GM12878 (cell line): ENCODE data around the gene WDR38. TPM values are rescaled to one million over a fixed set of nuclear protein-coding genes. Genes with fewer than 3 reads are reported as not detected.

Source experiments
- ATAC-seq: fragments of 200-7000 bp; cut with Tn5 transposase; 3 replicates; pipeline ENCODE4 v1.9.1; 2020; ENCODE audit warnings: mild to moderate bottlenecking, moderate library complexity
- BruUV-seq: library from RNA; stranded (reverse); fragments of 400-500 nt; replicated peaks from 2 replicates; lab custom pipeline; 2021; lab: Mats Ljungman, UMichigan
- CTCF ChIA-PET: fragments of 300-600 bp; sonication (Branson Sonifier 250); formaldehyde crosslinking; extraction: SDS; loops from one replicate; lab custom pipeline; 2021; ENCODE audit warnings: inconsistent platforms; lab: Yijun Ruan, JAX
- POLR2A ChIA-PET: fragments of 350-600 bp; formaldehyde crosslinking; extraction: SDS; loops from one replicate; lab custom pipeline; 2021; ENCODE audit warnings: inconsistent platforms; lab: Charles Lee
- RAD21 ChIA-PET: fragments of 300-600 bp; sonication (Branson Sonifier 250); formaldehyde crosslinking; loops from one replicate; lab custom pipeline; 2023; ENCODE audit warnings: antibody characterized with exemption; ENCODE audit not compliant: unreplicated experiment; lab: Charles Lee
- SMC1A ChIA-PET: fragments of 300-600 bp; sonication (Branson Sonifier 250); formaldehyde crosslinking; loops from one replicate; lab custom pipeline; 2023; ENCODE audit not compliant: unreplicated experiment, uncharacterized antibody; lab: Charles Lee
- DNase-seq: peaks from one replicate; pipeline ENCODE4 v3.0.0-alpha.2; 2011; ENCODE audit warnings: low read depth, low spot score
- FAIRE-seq: peaks from 3 replicates; lab custom pipeline; 2011; peaks lifted over from hg19 to GRCh38; lab: Jason Lieb, UNC
- H2AFZ ChIP-seq: 2 replicates; pipeline ENCODE4 v1.6.0; 2011; ENCODE audit warnings: low read depth, low read length, control low read depth; ENCODE audit not compliant: control insufficient read depth
- H3K27ac ChIP-seq: 2 replicates; pipeline ENCODE4 v1.5.1; 2011; ENCODE audit warnings: control low read depth; ENCODE audit not compliant: control insufficient read depth, insufficient read depth
- H3K27me3 ChIP-seq, 2 experiments: replicated peaks in 1 of 2; 2 replicates each; pipeline versions ENCODE4 v1.6.0 to v1.6.1; 2011; ENCODE audit warnings: low read length in 1 of 2; ENCODE audit not compliant: control insufficient read depth in 2 of 2, insufficient read depth in 2 of 2
- H3K36me3 ChIP-seq, 2 experiments: 2 replicates each; pipeline ENCODE4 v1.5.1; 2011; ENCODE audit warnings: low read length in 1 of 2; ENCODE audit not compliant: control insufficient read depth in 2 of 2, insufficient read depth in 2 of 2
- H3K4me1 ChIP-seq: 2 replicates; pipeline ENCODE4 v1.6.1; 2011; ENCODE audit warnings: mild to moderate bottlenecking, low read length, moderate library complexity, mixed read lengths; ENCODE audit not compliant: control insufficient read depth, insufficient read depth
- H3K4me2 ChIP-seq: 2 replicates; pipeline ENCODE4 v1.6.0; 2011; ENCODE audit warnings: control low read depth; ENCODE audit not compliant: control insufficient read depth, insufficient read depth
- H3K4me3 ChIP-seq: fragments of 200-600 bp; sonication (generic); 2 replicates; pipeline ENCODE4 v1.5.1; 2016
- H3K79me2 ChIP-seq: 2 replicates; pipeline ENCODE4 v1.6.0; 2011; ENCODE audit warnings: low read length; ENCODE audit not compliant: control insufficient read depth, insufficient read depth
- H3K9ac ChIP-seq: 2 replicates; pipeline ENCODE4 v1.8.0; 2011; ENCODE audit warnings: low read length, control low read depth, mixed read lengths; ENCODE audit not compliant: control insufficient read depth, insufficient read depth
- H3K9me3 ChIP-seq: replicated peaks from 3 replicates; pipeline ENCODE4 v1.5.1; 2011; ENCODE audit warnings: mild to moderate bottlenecking, low read length; ENCODE audit not compliant: control insufficient read depth, insufficient read depth
- H4K20me1 ChIP-seq: 2 replicates; pipeline ENCODE4 v1.6.0; 2011; ENCODE audit not compliant: control insufficient read depth, insufficient read depth
- CEBPB ChIP-seq, 2 experiments: fragments of 150-350 bp in 1 of 2; IDR thresholded peaks; 2 replicates each; pipeline ENCODE4 v1.6.1; 2012 to 2014; ENCODE audit warnings: low read depth in 2 of 2, low read length in 2 of 2, borderline replicate concordance in 1 of 2, inconsistent platforms in 1 of 2
- GATAD2B ChIP-seq: fragments of 450-650 bp; conservative IDR thresholded peaks from 2 replicates; pipeline ENCODE4 v1.6.1; 2017; ENCODE audit warnings: low read depth, mild to moderate bottlenecking, moderate library complexity
- HDGF ChIP-seq: fragments of 450-650 bp; IDR thresholded peaks from 2 replicates; pipeline ENCODE4 v1.6.1; 2016; ENCODE audit warnings: antibody characterized with exemption
- HSF1 ChIP-seq: fragments of 150-350 bp; IDR thresholded peaks from 2 replicates; pipeline ENCODE4 v1.6.1; 2014; ENCODE audit warnings: mild to moderate bottlenecking, low read depth, low read length
- IKZF2 ChIP-seq, 2 experiments: fragments of 450-650 bp; IDR thresholded peaks; 2 replicates each; pipeline ENCODE4 v1.6.1; 2017; ENCODE audit warnings: mild to moderate bottlenecking in 2 of 2, moderate library complexity in 2 of 2
- KDM1A ChIP-seq: fragments of 200-600 bp; sonication (generic); IDR thresholded peaks from 2 replicates; pipeline ENCODE4 v1.6.1; 2016; ENCODE audit warnings: borderline replicate concordance
- MEF2B ChIP-seq: fragments of 450-650 bp; IDR thresholded peaks from 2 replicates; pipeline ENCODE4 v1.6.1; 2018; ENCODE audit warnings: mild to moderate bottlenecking, moderate library complexity; ENCODE audit not compliant: partially characterized antibody, poor library complexity, severe bottlenecking
- MYC ChIP-seq: IDR thresholded peaks from 2 replicates; pipeline ENCODE4 v1.6.1; 2011; ENCODE audit warnings: mild to moderate bottlenecking, low read length, moderate library complexity, inconsistent platforms; ENCODE audit not compliant: insufficient read depth, insufficient replicate concordance, insufficient read length, severe bottlenecking
- PBX3 ChIP-seq: IDR thresholded peaks from 2 replicates; pipeline ENCODE4 v1.6.1; 2011; ENCODE audit warnings: mild to moderate bottlenecking, low read depth, low read length, moderate library complexity; ENCODE audit not compliant: insufficient replicate concordance
- RB1 ChIP-seq: fragments of 450-650 bp; formaldehyde crosslinking; IDR thresholded peaks from 2 replicates; pipeline ENCODE4 v1.6.1; 2017; ENCODE audit warnings: mild to moderate bottlenecking, borderline replicate concordance
- RBBP5 ChIP-seq: fragments of 200-600 bp; sonication (generic); conservative IDR thresholded peaks from 2 replicates; pipeline ENCODE4 v1.6.1; 2016
- SMAD1 ChIP-seq: fragments of 450-650 bp; IDR thresholded peaks from 2 replicates; pipeline ENCODE4 v1.6.1; 2018; ENCODE audit warnings: mild to moderate bottlenecking, low read depth; ENCODE audit not compliant: partially characterized antibody
- SRF ChIP-seq, 2 experiments: IDR thresholded peaks; 2 replicates each; pipeline ENCODE4 v1.6.1; 2011; ENCODE audit warnings: low read depth in 2 of 2, low read length in 2 of 2, mild to moderate bottlenecking in 1 of 2, moderate library complexity in 1 of 2
- TARDBP ChIP-seq: IDR thresholded peaks from 2 replicates; pipeline ENCODE4 v1.6.1; 2016; ENCODE audit warnings: borderline replicate concordance
- WGBS: methylation state at CpG from one replicate; pipeline ENCODE4 v1.1.6; 2016; ENCODE audit warnings: low lambda C conversion rate; ENCODE audit not compliant: insufficient replicate concordance, insufficient coverage; ENCODE audit errors: missing lambda C conversion rate; 5-methylcytosine and 5-hydroxymethylcytosine counted together
- in situ Hi-C: fragments of 300-500 bp; cut with MboI; formaldehyde crosslinking; loops from 9 replicates; pipeline ENCODE4 v1.14.3; 2018; ENCODE audit warnings: mixed read lengths
- intact Hi-C: fragments of 100-400 bp; cut with micrococcal nuclease; formaldehyde crosslinking; loops from one replicate; pipeline ENCODE4 v1.14.2; 2022; ENCODE audit not compliant: unreplicated experiment
- polyA plus RNA-seq, 11 experiments: library from polyadenylated mRNA; depleted of rRNA in 4 of 11; unstranded in 6 of 11; stranded (reverse) in 5 of 11; fragments of >200 nt; fragmentation: Nextera tagmentation in 4 of 11; fragmentation: Illumina TruSeq in 1 of 11; extraction: Ambion mirVana in 4 of 11; extraction: Trizol in 1 of 11; gene quantifications; 1 replicate in 1 of 11; 2 replicates in 10 of 11; pipeline versions ENCODE4 v1.2.1 to v1.2.3, GENCODE V29; 2011 to 2016; ENCODE audit warnings: inconsistent platforms in 2 of 11, missing spikeins in 2 of 11, low read depth in 1 of 11
- total RNA-seq, 4 experiments: library from RNA; depleted of rRNA in 3 of 4; stranded (reverse); fragments of >200 nt in 3 of 4; fragmentation: Illumina TruSeq in 1 of 4; extraction: Trizol in 1 of 4; gene quantifications; 2 replicates each; pipeline versions ENCODE4 v1.2.1 to v1.2.3, GENCODE V29; 2013 to 2021
- TF ChIP-seq, protein P1 (sequence below): fragments of 450-650 bp; IDR thresholded peaks from 2 replicates; pipeline ENCODE4 v1.6.1; 2016; ENCODE audit warnings: mild to moderate bottlenecking
- TF ChIP-seq, protein P2 (sequence below): fragments of 450-650 bp; IDR thresholded peaks from 2 replicates; pipeline ENCODE4 v1.6.1; 2017; ENCODE audit warnings: mild to moderate bottlenecking, moderate library complexity

WDR38 gene
- total and polyA plus RNA-seq, 10 of the 15 experiments (the other 5 are each of a cell fraction or from before 2014, with no cell fraction given): not detected

DNA sequence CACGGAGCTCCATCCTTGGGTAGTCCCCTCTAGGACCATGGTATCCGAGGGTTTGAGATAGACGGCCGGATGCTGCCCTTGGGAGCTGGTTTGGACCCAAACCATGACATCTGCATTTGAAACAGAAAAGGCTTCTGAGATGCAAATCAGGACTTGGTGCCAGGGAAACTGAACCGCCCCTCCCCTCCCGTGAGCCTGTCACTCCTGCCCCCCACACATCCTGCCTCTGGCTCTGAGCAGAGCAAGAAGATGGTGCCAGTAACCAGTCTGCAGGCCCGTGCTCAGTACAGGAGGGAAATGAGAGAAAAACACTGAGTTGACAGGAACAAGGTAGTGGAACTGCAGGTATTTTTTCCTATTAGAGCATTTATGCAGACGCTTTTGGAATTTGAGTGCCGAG lies 27.2 kb downstream of the WDR38 start:
- FAIRE-seq (no peak), ATAC-seq (peak; percentile 64), DNase-seq (no peak)
- TF ChIP-seq RBBP5: no peak
- no peak for TF ChIP-seq MYC
- no peak for TF ChIP-seq IKZF2 (IDR thresholded peaks at IDR 0.05)
- TF ChIP-seq HDGF: no peak
- no peak for TF ChIP-seq CEBPB (IDR thresholded peaks at IDR 0.05; ENCODE audit: borderline replicate concordance in 1 of 2, low read depth in 2 of 2, low read length in 2 of 2)
- TF ChIP-seq SMAD1: no peak
- no peak for TF ChIP-seq MEF2B
- no peak for TF ChIP-seq TARDBP
- no peak for TF ChIP-seq HSF1
- TF ChIP-seq, protein P1, sequence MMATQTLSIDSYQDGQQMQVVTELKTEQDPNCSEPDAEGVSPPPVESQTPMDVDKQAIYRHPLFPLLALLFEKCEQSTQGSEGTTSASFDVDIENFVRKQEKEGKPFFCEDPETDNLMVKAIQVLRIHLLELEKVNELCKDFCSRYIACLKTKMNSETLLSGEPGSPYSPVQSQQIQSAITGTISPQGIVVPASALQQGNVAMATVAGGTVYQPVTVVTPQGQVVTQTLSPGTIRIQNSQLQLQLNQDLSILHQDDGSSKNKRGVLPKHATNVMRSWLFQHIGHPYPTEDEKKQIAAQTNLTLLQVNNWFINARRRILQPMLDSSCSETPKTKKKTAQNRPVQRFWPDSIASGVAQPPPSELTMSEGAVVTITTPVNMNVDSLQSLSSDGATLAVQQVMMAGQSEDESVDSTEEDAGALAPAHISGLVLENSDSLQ: peak; percentile 85
- no peak for TF ChIP-seq RB1
- peak; percentile 41 for TF ChIP-seq PBX3
- no peak for TF ChIP-seq GATAD2B
- TF ChIP-seq, protein P2, sequence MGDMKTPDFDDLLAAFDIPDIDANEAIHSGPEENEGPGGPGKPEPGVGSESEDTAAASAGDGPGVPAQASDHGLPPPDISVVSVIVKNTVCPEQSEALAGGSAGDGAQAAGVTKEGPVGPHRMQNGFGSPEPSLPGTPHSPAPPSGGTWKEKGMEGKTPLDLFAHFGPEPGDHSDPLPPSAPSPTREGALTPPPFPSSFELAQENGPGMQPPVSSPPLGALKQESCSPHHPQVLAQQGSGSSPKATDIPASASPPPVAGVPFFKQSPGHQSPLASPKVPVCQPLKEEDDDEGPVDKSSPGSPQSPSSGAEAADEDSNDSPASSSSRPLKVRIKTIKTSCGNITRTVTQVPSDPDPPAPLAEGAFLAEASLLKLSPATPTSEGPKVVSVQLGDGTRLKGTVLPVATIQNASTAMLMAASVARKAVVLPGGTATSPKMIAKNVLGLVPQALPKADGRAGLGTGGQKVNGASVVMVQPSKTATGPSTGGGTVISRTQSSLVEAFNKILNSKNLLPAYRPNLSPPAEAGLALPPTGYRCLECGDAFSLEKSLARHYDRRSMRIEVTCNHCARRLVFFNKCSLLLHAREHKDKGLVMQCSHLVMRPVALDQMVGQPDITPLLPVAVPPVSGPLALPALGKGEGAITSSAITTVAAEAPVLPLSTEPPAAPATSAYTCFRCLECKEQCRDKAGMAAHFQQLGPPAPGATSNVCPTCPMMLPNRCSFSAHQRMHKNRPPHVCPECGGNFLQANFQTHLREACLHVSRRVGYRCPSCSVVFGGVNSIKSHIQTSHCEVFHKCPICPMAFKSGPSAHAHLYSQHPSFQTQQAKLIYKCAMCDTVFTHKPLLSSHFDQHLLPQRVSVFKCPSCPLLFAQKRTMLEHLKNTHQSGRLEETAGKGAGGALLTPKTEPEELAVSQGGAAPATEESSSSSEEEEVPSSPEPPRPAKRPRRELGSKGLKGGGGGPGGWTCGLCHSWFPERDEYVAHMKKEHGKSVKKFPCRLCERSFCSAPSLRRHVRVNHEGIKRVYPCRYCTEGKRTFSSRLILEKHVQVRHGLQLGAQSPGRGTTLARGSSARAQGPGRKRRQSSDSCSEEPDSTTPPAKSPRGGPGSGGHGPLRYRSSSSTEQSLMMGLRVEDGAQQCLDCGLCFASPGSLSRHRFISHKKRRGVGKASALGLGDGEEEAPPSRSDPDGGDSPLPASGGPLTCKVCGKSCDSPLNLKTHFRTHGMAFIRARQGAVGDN: no peak
- no peak for TF ChIP-seq KDM1A
- TF ChIP-seq SRF (IDR thresholded peaks at IDR 0.05; ENCODE audit: low read depth in 2 of 2, low read length in 2 of 2): no peak
- Histone ChIP-seq H3K27ac (peak overlapping the region; percentile 13; the same call in 1 of the 2 replicates), H3K9ac (no peak overlapping the region), H3K4me1 (peaks cover 6% of the 10 kb centered on the region), H2AFZ (no peak overlapping the region), H3K4me3 (no peak overlapping the region), H4K20me1 (no peaks in the 10 kb centered on the region; the same call in none of the 2 replicates), H3K9me3 (no peaks in the 10 kb centered on the region), H3K36me3 (peaks cover 24 to 28% of the 10 kb centered on the region in 2 experiments), H3K27me3 (no peaks in the 10 kb centered on the region), H3K79me2 (peaks cover 6% of the 10 kb centered on the region; the same call in 1 of the 2 replicates), H3K4me2 (no peak overlapping the region)
- no TSS peak for BruUV-seq
- ChIA-PET CTCF (interaction anchor here (1.0 to 1.7 kb wide), 2 partner anchors 8 to 14 kb away, joined by 5 to 8 read pairs; no protein-coding TSS in a partner anchor), SMC1A (interaction anchor here (1.4 to 1.6 kb wide), 2 partner anchors 18 to 115 kb away, joined by 4 to 5 read pairs; partner anchors contain the start of genes ARPC5L and RPL35), RAD21 (no interaction called here), POLR2A (interaction anchor here (0.6 to 1.2 kb wide), 2 partner anchors 13 to 37 kb away, joined by 3 read pairs; no protein-coding TSS in a partner anchor)
- WGBS: 31% methylated on average over 9 of the region's 9 CpGs
- intact Hi-C loops: no loop called here
- in situ Hi-C loops: no loop called here
